DLD1 (cell line): ENCODE data around the gene NPVF.

Source experiments
- in situ Hi-C: cut with HindIII; loops from 2 replicates; pipeline ENCODE4 v1.10.0; 2017; ENCODE audit warnings: low sequenced_read_pairs

Gene NPVF

GRCh38 chr7:25235471-25235870 is 7.2 kb upstream of the NPVF start:
- in situ Hi-C loops: no loop called here

GRCh38 chr7:25234336-25234735 is 6.0 kb upstream of the NPVF start:
- in situ Hi-C loops: no loop called here

- in situ Hi-C loops: no loop called here
Observed at GRCh38 chr7:25223206-25223605, 5.1 kb downstream of the NPVF start.

- in situ Hi-C loops: no loop called here
Observed at GRCh38 chr7:25222666-25223065, 5.6 kb downstream of the NPVF start.

GRCh38 chr7:25221009-25221408 is 7.3 kb downstream of the NPVF start:
- in situ Hi-C loops: no loop called here

GRCh38 chr7:25218191-25218590 is 10.1 kb downstream of the NPVF start:
- in situ Hi-C loops: no loop called here

- in situ Hi-C loops: no loop called here
Observed at GRCh38 chr7:25216837-25217236, 11.4 kb downstream of the NPVF start.

GRCh38 chr7:25215694-25216335 is 12.5 kb downstream of the NPVF start:
- in situ Hi-C loops: no loop called here

- in situ Hi-C loops: no loop called here
Observed at GRCh38 chr7:25208525-25209221, 19.6 kb downstream of the NPVF start.

GRCh38 chr7:25207887-25208286 is 20.4 kb downstream of the NPVF start:
- in situ Hi-C loops: no loop called here

- in situ Hi-C loops: no loop called here
Observed at GRCh38 chr7:25206765-25207164, 21.5 kb downstream of the NPVF start.

GRCh38 chr7:25196132-25196896 is 32.0 kb downstream of the NPVF start:
- in situ Hi-C loops: no loop called here

- in situ Hi-C loops: no loop called here
Observed at GRCh38 chr7:25194036-25194435, 34.2 kb downstream of the NPVF start.

- in situ Hi-C loops: no loop called here
Observed at GRCh38 chr7:25192043-25192442, 36.2 kb downstream of the NPVF start.

- in situ Hi-C loops: no loop called here
Observed at GRCh38 chr7:25189197-25189596, 39.1 kb downstream of the NPVF start.

- in situ Hi-C loops: no loop called here
Observed at GRCh38 chr7:25187932-25188331, 40.4 kb downstream of the NPVF start.

- in situ Hi-C loops: no loop called here
Observed at GRCh38 chr7:25186436-25186835, 41.9 kb downstream of the NPVF start.

- in situ Hi-C loops: no loop called here
Observed at GRCh38 chr7:25181532-25181931, 46.8 kb downstream of the NPVF start.

GRCh38 chr7:25180946-25181345 is 47.3 kb downstream of the NPVF start:
- in situ Hi-C loops: no loop called here

- in situ Hi-C loops: no loop called here
Observed at GRCh38 chr7:25180592-25180923, 47.7 kb downstream of the NPVF start.

- in situ Hi-C loops: no loop called here
Observed at GRCh38 chr7:25179771-25180591, 48.3 kb downstream of the NPVF start.
